GM19463 (cell line): ENCODE measurements around the gene KHSRP.
"Not testable (repeated sequence)": the region's sequence is repeated elsewhere in the genome, so short reads cannot be mapped to it uniquely, and the experiment has no call there.

Source experiments
- ATAC-seq: cut with Tn5 transposase; IDR thresholded peaks from one replicate; pipeline ENCODE4 v1.9.1; 2021; ENCODE audit warnings: mild to moderate bottlenecking, moderate library complexity; ENCODE audit not compliant: unreplicated experiment

Gene KHSRP

DNA sequence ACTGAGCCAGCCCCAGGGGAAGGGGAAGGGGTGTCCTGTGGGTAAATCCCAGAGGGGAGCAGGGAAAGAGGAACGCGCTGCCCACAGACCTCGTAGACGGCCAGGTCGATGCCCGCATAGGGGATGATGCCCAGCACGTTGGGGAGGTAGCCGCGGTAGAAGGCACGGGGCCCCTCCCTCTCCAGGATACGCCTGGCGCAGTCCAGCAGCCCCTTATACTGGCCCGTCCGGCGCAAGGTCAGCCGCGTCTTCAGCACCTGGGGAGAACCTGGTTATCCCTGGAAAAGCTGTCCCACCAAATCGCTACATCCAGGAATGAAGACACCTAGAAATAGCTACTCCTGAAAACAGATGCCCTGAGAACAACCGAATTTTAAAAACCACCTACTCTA lies 27.6 kb upstream of the KHSRP start:
- ATAC-seq: no peak

DNA sequence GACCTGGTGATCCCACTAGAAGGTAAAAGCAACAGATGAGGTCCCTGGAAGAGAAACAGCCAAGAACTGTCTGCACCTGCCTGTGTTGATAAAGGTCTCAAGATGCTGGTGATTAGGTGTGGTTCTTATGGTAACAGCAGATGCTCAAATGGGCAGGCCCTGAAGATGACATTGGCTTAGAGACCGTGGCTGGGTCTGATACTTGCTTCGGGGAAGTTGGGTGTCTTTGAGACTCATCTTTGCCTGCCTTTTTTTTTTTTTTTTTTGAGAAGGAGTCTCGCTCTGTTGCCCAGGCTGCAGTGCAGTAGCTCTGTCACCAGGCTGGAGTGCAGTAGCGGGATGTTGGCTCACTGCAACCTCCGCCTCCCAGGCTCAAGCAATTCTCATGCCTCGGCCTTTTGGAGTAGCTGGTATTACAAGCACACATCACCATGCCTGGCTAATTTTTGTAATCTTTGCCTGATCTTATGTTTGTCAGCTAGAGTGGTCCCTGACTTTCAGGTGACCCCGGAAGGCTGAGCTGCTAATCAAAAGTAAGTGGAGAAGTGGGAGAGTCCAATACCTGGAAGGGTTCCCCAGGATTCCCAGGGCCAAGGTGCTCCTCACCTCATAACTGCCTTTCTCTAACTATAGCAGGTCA lies 27.1 kb upstream of the KHSRP start:
- no peak for ATAC-seq

GRCh38 chr19:6450166-6450565 lies 25.6 kb upstream of the KHSRP start:
- ATAC-seq: no peak

DNA sequence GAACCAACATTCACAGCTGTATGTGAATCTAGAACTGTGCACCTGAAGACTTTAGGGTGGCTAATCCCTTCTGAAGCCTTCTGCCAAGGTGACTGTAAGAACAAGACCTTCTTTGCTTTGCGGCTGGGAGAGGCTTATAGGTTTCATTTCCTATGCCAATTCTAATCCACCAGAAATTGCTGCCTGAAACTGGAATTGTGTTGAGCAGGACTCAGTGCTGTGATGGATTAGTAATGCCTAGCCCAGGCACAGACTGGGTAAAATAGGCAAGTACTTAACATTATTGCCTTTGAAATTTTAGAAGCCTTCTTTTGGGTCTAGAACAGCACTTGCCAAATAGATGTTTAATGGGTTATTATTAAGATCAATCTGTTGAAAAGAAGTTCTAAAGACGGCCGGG lies 23.4 kb upstream of the KHSRP start:
- ATAC-seq: no peak

DNA sequence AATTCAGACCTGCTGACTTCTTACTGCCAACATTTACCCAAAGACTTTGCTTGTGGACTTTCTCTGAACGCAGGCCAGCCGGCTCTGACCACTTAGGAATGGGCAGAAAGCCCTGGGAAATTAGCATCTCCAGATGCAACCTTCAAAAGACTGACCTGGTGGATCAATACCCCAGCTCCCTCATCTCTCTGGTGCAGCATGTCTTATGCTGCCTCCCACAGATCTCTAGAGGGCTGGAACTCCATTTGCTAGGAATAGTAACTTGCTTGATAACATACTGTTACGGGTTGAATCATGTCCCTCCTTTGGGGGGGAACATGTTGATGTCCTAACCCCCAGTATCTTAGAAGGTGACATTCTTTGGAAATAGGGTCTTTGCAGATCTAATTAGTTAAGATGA lies 21.8 kb upstream of the KHSRP start:
- no peak for ATAC-seq

DNA sequence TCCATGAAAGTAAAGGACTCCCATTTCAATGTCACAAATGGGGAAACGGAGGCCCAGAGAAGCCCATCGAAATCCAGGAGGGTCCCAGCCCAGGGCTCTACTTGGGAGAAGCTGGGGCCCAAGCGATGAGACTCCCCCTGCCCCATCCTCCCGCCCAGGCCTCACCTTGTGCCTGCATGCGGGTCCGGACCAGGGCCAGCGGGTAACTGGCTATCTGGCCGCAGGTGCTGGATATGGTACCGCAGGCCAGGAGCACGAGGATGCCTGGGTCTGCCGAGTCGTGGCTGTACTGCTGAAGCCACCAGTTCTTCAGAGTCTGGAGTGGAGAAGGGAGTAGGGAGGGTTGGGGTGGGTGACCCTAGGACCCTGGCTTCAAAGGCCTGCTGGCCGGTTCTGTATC lies 19.4 kb upstream of the KHSRP start:
- ATAC-seq: no peak

GRCh38 chr19:6442087-6442688 lies 17.6 kb upstream of the KHSRP start:
- no peak for ATAC-seq

DNA sequence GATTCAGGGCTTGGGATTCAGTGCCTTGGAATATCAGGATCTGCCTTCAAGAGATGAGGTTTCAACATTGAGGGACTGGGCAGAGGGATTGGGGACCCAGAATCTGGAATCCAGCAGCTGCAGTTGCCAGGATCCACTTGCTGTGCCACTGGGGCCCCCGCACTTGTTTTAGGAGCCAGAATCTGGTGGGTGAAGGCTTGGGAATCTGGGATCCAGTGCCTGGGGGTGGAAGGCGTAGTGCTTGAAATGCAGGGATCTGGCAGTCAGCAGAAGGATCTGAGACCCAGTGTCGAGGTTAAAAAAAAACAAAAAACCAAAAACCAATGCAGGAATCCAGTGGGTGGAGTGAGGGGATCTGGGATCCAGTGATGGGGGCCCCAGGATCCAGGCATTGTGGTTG lies 16.3 kb upstream of the KHSRP start:
- no peak for ATAC-seq

DNA sequence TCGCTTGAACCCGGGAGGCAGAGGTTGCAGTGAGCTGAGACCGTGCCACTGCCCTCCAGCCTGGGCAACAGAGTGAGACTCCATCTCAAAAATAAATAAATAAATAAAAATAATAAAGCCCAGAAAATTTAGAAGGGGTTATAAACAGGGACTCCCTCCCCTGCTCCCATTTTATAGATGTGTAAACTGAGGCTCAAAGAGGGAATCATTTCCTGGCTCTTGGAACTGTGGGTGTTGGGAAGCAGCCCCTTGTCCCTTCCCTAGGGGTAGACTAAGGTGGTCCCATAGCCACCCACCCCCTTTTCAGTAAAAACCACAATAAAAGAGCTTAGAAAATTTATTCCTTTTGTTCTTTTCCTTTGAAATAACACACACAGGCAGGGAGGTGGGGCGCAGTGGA lies 15.1 kb upstream of the KHSRP start:
- ATAC-seq: no peak

- no peak for ATAC-seq
Observed at GRCh38 chr19:6433663-6434062, 9.1 kb upstream of the KHSRP start, which contains the start of gene SLC25A41. Gene SLC25A41, minus strand, starts transcription at chr19:6433763. Its CDS starts 70 bp downstream, at chr19:6433693.

DNA sequence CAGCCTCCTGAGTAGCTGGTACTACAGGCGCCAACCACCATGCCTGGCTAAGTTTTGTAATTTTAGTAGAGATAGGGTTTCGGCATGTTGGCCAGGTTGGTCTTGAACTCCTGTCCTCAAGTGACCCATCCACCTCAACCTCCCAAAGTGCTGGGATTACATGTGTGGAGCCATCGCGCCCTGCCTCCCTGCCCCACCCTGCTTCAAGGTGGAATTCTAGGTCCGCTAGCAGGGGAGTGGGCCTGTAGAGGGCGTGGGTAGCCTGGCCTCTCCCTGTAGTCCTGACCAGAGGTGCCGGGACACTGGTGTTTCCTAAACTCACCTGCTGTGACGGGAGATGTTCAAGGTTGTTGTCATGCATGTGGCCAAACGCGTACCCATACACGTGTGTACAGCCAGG lies 8.6 kb upstream of the KHSRP start:
- ATAC-seq: no peak

- no peak for ATAC-seq
Observed at GRCh38 chr19:6431891-6432290, 7.3 kb upstream of the KHSRP start.

DNA sequence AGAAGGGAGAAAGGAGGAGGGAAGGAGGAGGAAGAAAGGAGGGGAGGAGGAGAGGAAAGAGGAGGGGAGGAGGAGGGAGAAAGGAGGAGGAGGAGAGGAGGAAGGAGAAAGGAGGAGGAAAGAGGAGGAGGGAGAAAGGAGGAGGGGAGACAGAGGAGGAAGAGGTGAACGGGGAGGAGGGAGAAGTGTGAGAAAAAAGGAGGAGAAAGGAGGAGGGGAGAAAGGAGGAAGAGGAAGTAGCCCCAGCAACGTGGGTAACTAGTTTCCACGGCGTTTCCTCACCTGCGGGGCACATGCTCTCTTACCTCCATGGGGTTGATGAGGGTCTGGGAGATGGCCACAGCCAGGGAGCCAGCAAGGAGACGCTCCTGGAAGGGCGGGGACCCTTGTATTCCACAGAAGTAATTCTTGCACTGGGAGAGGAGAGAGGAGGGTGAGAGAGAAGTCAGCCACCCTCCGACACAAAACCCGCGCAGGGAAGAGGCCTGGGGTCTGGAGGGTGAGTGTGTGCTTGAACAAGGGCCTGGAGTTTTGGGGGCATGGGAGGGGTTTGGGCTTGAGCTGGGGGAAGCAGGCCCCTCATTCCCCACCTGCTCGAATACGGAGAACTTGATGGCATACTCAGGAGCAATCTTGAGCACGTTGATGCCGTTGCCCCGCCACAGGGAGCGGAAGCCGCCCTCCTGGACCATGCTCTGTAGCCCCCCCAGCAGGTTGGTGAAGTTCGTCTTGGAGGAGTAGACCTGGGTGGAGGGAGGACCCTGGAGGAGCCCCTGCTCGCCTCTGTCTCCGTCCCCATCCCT lies 5.0 kb upstream of the KHSRP start:
- ATAC-seq: no peak

DNA sequence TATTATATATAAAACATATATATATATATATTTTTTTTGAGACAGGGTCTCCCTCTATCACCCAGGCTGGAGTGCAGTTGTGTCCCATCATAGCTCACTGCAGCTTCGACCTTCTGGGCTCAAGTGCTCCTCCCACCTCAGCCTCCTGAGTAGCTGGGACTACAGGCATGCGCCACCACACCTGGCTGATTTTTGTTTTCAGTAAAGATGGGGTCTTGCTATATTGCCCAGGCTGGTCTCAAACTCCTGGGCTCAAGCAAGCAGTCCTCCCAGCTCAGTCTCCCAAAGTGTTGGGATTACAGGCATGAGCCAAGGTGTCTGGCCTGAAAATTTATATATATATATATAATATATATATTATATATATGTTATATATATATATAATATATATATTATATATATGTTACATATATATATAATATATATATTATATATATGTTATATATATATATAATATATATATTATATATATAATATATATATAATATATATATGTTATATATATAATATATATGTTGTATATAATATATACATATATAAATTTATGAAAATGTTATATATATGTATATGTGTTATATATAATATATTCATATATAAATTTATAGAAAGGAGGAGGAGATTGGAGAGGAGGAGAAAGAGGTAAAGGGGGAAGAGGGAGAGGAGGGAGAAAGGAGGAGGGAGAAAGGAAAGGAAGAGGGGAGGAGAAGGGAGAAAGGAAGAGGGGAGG lies 4.2 kb upstream of the KHSRP start:
- not testable (repeated sequence) for ATAC-seq

- ATAC-seq: no peak
Observed at GRCh38 chr19:6427131-6427530, 2.5 kb upstream of the KHSRP start.

DNA sequence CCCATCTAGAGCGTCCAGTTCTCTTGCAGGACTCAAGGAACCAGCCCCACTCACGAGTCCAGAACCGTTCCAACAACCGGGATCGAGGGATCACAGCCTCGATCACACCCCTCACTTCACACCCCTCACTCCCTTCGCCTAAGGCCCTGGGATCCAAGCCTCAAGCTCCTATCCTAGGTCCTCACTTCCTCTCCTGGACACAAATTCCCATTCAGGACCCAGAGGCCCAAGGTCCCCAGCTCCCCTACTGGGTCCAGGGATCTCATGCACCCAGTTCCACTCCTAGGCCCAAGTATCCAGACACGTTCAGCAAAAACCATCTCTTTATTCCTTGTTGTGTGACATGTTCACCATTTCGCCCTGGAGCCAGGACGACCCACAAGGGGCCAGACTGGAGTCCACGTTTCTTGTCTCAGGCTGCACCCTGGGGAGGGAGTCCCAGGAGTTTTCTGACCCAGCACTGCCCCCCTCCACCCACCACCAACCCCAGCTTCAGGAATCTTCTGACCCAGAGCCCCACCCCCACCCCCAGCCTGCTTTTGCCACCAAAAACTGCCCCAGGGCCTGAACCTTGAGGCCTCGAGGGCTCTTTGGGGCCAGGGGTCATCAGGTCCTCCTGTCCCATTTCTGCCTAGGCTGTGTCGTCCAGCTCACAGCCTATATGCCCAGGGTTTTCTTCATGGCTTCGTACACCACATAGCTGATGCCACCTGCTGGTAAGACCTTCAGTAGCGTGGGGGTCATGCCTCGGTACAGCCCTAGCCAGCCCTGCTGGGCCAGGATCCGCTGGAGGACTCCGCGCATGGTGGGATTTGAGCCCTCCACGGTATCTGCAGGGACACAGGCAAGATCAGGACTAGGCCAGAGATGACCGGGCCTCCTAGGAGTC lies 1.4 kb upstream of the KHSRP start:
- no peak for ATAC-seq

DNA sequence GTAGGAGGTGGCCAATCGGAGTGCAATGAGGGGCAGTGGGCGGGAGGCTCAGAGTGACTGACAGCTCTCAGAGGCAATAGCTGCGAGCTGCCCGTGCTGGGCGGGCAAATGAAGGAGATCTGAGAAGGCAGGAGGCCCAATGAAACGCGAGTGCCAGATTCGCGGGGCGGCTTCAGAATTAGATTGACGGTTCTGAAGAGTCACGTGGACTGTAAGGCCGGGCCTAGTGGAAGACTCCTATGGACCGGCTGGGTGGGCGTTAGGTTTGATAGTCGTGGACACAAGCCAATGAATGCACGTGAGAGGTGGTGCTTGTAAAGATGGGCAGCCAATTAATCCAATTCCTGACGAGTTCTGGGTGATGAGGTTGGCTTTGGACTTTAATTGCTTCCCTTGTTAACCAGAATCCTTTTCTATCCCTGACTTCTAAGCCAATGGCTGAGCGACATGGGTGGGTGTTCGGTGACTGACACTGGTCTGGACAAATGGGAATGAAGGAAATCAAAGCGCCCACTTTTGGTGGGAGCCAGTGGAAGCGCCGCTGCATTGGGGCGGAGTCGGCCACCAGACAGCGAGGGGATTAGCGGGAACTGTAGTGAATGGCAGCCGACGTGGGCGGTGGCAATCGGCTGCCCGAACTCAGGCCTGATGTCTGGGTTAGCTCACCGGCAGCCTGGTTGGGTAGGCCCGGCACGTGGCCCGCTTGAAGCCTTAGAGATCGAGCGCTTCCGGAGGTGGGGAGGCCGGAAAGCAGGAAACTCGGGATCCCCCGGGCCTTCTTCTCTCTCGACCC lies 524 bp upstream of the KHSRP start:
- ATAC-seq: peak; percentile 86

- ATAC-seq: no peak
Observed at GRCh38 chr19:6423499-6424194, 964 bp downstream of the KHSRP start.
